ENCODE measurements around the gene SLC66A3. TPM values are rescaled to one million over a fixed set of nuclear protein-coding genes. Genes with fewer than 3 reads are reported as not detected.
A peak's percentile ranks its signal among the peaks of the same experiment; 100 is the strongest.

The SLC66A3 gene
- total RNA-seq, result 10 to 100 TPM; 37.4 to 70.6 (median 62.4) TPM

DNA sequence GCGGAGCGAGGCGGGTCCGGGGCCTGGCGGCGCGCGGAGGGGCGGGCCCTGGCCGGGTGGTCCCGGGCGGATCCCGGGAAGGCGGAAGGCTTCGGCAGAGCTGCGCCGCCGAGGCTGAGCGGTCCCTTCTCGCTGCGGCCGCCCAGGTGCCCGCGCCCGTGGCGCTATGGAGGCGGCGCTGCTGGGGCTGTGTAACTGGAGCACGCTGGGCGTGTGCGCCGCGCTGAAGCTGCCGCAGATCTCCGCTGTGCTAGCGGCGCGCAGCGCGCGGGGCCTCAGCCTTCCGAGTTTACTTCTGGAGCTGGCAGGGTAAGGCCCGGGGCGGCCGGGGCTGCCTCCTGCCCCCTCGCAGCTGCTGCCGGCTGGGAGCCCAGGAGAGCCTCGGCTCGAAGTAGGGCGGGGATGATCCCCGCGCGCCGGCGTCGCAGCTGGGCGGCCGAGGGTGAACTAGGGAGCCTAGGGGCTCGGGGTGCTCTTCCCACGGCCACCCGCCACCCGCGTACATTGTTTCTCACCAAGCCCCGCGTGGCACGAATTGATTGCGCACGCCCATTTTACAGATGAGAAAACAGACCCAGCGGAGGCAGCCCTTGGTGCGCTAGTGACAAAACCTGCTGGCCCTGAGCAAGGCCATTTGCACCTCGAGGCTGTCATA lies at the start of gene SLC66A3:
Gene SLC66A3 (plus strand): TSS at position 87 of the 655 bp plus-strand sequence. CDS start 80 bp downstream, at position 167.
- no peaks in the 10 kb centered on the region for H3K36me3 ChIP-seq
- 14% methylated on average over 8 of the region's 71 CpGs for WGBS
- H3K27me3 ChIP-seq, result no peaks in the 10 kb centered on the region
- peak within 1 kb of the TSS; percentile 71 to 84 (median 79) for H3K4me3 ChIP-seq
- peaks cover 15 to 33% (median 26%) of the 10 kb centered on the region in 4 donors for H3K4me1 ChIP-seq
- TF ChIP-seq POLR2A (IDR thresholded peaks at IDR 0.05; ENCODE audit: low read depth) (no peak), POLR2AphosphoS5 (IDR thresholded peaks at IDR 0.05) (peak; percentile 76 to 87), EP300 (IDR thresholded peaks at IDR 0.05) (no peak)
- TF ChIP-seq, protein P1, sequence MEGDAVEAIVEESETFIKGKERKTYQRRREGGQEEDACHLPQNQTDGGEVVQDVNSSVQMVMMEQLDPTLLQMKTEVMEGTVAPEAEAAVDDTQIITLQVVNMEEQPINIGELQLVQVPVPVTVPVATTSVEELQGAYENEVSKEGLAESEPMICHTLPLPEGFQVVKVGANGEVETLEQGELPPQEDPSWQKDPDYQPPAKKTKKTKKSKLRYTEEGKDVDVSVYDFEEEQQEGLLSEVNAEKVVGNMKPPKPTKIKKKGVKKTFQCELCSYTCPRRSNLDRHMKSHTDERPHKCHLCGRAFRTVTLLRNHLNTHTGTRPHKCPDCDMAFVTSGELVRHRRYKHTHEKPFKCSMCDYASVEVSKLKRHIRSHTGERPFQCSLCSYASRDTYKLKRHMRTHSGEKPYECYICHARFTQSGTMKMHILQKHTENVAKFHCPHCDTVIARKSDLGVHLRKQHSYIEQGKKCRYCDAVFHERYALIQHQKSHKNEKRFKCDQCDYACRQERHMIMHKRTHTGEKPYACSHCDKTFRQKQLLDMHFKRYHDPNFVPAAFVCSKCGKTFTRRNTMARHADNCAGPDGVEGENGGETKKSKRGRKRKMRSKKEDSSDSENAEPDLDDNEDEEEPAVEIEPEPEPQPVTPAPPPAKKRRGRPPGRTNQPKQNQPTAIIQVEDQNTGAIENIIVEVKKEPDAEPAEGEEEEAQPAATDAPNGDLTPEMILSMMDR (IDR thresholded peaks at IDR 0.05), result peak in 2 of 3 experiments; percentile 11 to 15
- intact Hi-C loops (cut with DNase I), result loop anchor here (2.0 kb wide), 1 partner anchor 23 kb away; a partner anchor contains a TSS
- no peaks in the 10 kb centered on the region for H3K9me3 ChIP-seq
- H3K27ac ChIP-seq (replicated peaks in 1 of 4), result peak within 1 kb of the TSS; percentile 88 to 93 (median 92)
- peak; percentile 94 for DNase-seq (ENCODE audit: extremely low spot score)

DNA sequence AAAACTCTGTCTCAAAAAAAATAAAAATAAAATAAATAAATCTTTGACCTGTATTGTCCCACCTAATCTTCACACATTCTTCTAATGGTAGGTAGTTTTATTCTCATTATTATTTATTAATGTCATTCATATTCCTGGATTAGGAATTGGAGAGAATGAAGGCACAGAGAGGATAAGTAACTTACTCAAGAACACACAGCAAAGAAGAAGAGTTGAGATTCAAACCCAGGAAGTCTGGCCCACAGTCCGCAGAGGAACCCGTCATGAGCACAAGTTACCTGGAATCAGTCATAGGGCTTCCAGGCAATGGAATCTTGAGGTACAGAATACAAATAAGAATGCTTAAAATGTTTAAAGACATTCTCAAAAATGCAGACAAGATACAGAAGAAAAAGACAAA lies 46.3 kb upstream of the SLC66A3 start:
- Histone ChIP-seq H3K36me3 (no peaks in the 10 kb centered on the region), H3K27ac (replicated peaks in 1 of 4) (no peak overlapping the region), H3K27me3 (peaks cover 0 to 14% (median 0%) of the 10 kb centered on the region in 4 donors), H3K4me3 (no peak overlapping the region), H3K4me1 (no peaks in the 10 kb centered on the region), H3K9me3 (no peaks in the 10 kb centered on the region)
- WGBS, result 96% methylated on average over 2 of the region's 2 CpGs
- no peak for DNase-seq (ENCODE audit: extremely low spot score)
- TF ChIP-seq EP300 (IDR thresholded peaks at IDR 0.05), result no peak
- TF ChIP-seq, protein P1 (IDR thresholded peaks at IDR 0.05), result no peak
- TF ChIP-seq POLR2A (IDR thresholded peaks at IDR 0.05; ENCODE audit: low read depth), result no peak
- no peak for TF ChIP-seq POLR2AphosphoS5 (IDR thresholded peaks at IDR 0.05)
- intact Hi-C loops (cut with DNase I), result no loop called here

DNA sequence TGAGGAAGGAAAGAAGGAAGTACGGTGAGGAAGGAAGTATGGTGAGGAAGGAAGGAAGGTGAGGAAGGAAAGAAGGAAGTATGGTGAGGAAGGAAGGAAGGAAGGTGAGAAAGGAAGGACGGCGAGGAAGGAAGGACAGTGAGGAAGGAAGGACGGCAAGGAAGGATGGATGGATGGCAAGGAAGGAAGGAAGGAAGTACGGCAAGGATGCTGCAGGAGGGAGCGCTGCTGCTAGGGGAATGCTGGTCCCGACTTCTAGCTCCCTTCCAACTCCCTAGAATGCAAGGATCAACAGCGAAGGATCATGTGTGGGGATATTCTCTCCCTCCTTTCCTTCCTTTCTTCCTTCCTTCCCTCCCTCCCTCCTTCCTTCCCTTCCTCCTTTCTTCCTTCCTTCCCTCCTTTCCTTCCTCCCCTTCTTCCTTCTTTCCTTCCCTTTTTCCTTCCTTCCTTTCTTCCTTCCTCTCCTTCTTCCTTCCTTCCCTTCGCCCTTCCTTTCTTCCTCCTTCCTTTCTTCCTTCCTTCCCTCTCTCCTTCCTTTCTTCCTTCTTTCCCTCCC lies 42.3 kb upstream of the SLC66A3 start:
- no peak overlapping the region for H3K27ac ChIP-seq (replicated peaks in 1 of 4)
- no peaks in the 10 kb centered on the region for H3K36me3 ChIP-seq
- intact Hi-C loops (cut with DNase I), result no loop called here
- H3K4me1 ChIP-seq, result no peaks in the 10 kb centered on the region
- TF ChIP-seq POLR2AphosphoS5 (IDR thresholded peaks at IDR 0.05), result no peak
- no peak for TF ChIP-seq EP300 (IDR thresholded peaks at IDR 0.05)
- TF ChIP-seq, protein P1 (IDR thresholded peaks at IDR 0.05), result no peak
- no peak for TF ChIP-seq POLR2A (IDR thresholded peaks at IDR 0.05; ENCODE audit: low read depth)
- no peaks in the 10 kb centered on the region for H3K9me3 ChIP-seq
- WGBS, result 90% methylated on average over 9 of the region's 9 CpGs
- H3K27me3 ChIP-seq, result peaks cover 0 to 5% (median 0%) of the 10 kb centered on the region in 4 donors
- H3K4me3 ChIP-seq, result no peak overlapping the region
- DNase-seq (ENCODE audit: extremely low spot score), result no peak

DNA sequence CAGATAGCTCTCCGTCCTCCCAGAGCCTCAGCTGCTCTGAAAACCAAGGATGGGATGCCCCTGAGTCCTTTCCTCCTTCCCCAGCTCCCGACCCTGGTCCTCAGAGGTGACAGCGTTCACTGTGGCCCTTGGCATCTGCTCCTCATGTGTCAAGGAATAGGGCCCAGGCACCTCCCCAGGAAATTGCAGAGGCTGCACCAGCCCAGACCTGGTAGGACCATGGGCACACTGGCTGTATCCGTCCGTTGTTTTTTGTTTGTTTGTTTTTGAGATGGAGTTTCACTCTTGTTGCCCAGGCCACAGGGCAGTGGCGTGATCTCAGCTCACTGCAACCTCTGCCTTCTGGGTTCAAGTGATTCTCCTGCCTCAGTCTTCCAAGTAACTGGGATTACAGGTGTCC lies 37.5 kb upstream of the SLC66A3 start:
- Histone ChIP-seq H3K9me3 (no peaks in the 10 kb centered on the region), H3K27ac (replicated peaks in 1 of 4) (no peak overlapping the region), H3K36me3 (no peaks in the 10 kb centered on the region), H3K4me1 (no peaks in the 10 kb centered on the region), H3K4me3 (no peak overlapping the region), H3K27me3 (peaks cover 0 to 5% (median 0%) of the 10 kb centered on the region in 4 donors)
- WGBS, result 82% methylated on average over 5 of the region's 6 CpGs
- no peak for TF ChIP-seq POLR2AphosphoS5 (IDR thresholded peaks at IDR 0.05)
- no peak for TF ChIP-seq POLR2A (IDR thresholded peaks at IDR 0.05; ENCODE audit: low read depth)
- TF ChIP-seq, protein P1 (IDR thresholded peaks at IDR 0.05), result no peak
- TF ChIP-seq EP300 (IDR thresholded peaks at IDR 0.05), result no peak
- no peak for DNase-seq (ENCODE audit: extremely low spot score)
- intact Hi-C loops (cut with DNase I), result no loop called here

Data from esophagus muscularis mucosa (tissue), 4 donors.